ENCODE data around the gene HDGFL2. TPM values are rescaled to one million over a fixed set of nuclear protein-coding genes. Genes with fewer than 3 reads are reported as not detected.

The HDGFL2 gene
- total RNA-seq, 1 experiment from 2014 or later: 108 TPM

DNA sequence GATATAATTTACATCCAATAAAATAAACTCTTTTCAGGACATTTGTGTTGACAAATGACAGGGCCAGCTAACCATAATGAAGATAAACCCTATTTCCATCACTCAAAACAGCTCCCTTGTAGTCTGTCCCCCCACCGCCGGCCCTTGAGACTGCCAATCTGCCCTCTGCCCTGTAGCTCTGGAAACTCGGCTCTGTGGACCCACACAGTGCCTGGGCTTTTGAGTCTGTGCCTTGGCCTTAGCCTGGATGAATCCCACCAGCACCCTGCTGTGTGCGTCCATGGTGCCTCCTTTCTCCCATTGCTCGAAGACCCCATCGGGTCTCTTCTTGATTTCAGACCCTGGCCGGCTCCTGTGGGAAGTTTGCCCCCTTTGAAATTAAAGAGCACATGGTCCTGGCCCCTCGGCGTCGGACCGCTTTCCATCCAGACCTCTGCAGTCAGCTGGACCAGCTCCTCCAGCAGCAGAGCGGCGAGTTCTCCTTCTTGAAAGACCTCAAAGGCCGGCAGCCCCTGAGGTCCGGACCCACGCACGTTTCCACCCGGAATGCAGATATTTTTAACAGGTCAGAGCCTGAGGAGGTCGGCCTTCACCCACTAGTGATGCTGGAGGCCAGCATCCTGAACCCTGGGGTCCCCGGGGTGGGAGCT lies 43.6 kb upstream of the HDGFL2 start:
- Histone ChIP-seq H3K23ac (ENCODE audit: insufficient read length, low read depth, low read length) (no peak overlapping the region), H2BK5ac (ENCODE audit: insufficient read length, low read length) (no peak overlapping the region), H4K20me1 (ENCODE audit: control insufficient read depth, insufficient read depth, insufficient read length) (no peaks in the 10 kb centered on the region), H3K4ac (ENCODE audit: low read depth, low read length) (no peak overlapping the region), H3K18ac (ENCODE audit: insufficient read length, low read depth, low read length) (no peak overlapping the region), H3K9ac (ENCODE audit: extremely low read depth, insufficient read length, low read length) (no peak overlapping the region), H3K27ac (ENCODE audit: insufficient read length, low read depth, low read length) (no peak overlapping the region), H3K14ac (ENCODE audit: insufficient read depth, low read length) (no peak overlapping the region), H2BK15ac (ENCODE audit: low read depth, low read length) (no peak overlapping the region), H2AK5ac (ENCODE audit: insufficient read length, low read length) (no peak overlapping the region), H3K27me3 (ENCODE audit: insufficient read depth, low read length) (no peaks in the 10 kb centered on the region), H2BK20ac (ENCODE audit: low read depth, low read length, poor library complexity, severe bottlenecking) (no peak overlapping the region), H3K4me2 (ENCODE audit: insufficient read depth, insufficient read length, low read length) (no peak overlapping the region), H4K5ac (ENCODE audit: insufficient read length, low read depth, low read length) (no peak overlapping the region), H3K4me1 (ENCODE audit: insufficient read depth, low read length) (no peaks in the 10 kb centered on the region), H3K79me1 (ENCODE audit: insufficient read depth, low read depth, low read length, poor library complexity, severe bottlenecking) (no peaks in the 10 kb centered on the region), H3K79me2 (ENCODE audit: insufficient read depth, low read length) (no peaks in the 10 kb centered on the region), H2BK120ac (ENCODE audit: low read depth, low read length, poor library complexity, severe bottlenecking) (no peak overlapping the region), H3K9me3 (ENCODE audit: control insufficient read depth, low read depth, low read length) (no peaks in the 10 kb centered on the region), H3K56ac (ENCODE audit: insufficient read length, low read depth, low read length) (no peak overlapping the region), H4K8ac (replicated peaks; ENCODE audit: insufficient read length, low read depth, low read length) (no peak overlapping the region), H3K23me2 (ENCODE audit: insufficient read length, low read depth, low read length, poor library complexity, severe bottlenecking) (no peaks in the 10 kb centered on the region), H2BK12ac (ENCODE audit: insufficient read length, low read depth, low read length) (no peak overlapping the region), H3T11ph (ENCODE audit: low read length) (no peak overlapping the region), H2AFZ (ENCODE audit: low read length) (no peak overlapping the region), H4K91ac (ENCODE audit: insufficient read length, low read depth, low read length) (no peak overlapping the region)
- Mint-ChIP-seq H3K4me1 (no peaks in the 10 kb centered on the region), H3K27ac (peak overlapping the region in 2 of 3 experiments; percentile 16 to 88; a peak in 3 of 7 replicates), H3K4me3 (no peak overlapping the region), H3K9me3 (no peaks in the 10 kb centered on the region), H3K36me3 (ENCODE audit: insufficient read depth in 1 of 3, low read depth in 3 of 3) (peaks cover 64 to 89% (median 75%) of the 10 kb centered on the region in 3 experiments), H3K27me3 (ENCODE audit: low read depth) (no peaks in the 10 kb centered on the region)
- TF ChIP-seq, protein P1, sequence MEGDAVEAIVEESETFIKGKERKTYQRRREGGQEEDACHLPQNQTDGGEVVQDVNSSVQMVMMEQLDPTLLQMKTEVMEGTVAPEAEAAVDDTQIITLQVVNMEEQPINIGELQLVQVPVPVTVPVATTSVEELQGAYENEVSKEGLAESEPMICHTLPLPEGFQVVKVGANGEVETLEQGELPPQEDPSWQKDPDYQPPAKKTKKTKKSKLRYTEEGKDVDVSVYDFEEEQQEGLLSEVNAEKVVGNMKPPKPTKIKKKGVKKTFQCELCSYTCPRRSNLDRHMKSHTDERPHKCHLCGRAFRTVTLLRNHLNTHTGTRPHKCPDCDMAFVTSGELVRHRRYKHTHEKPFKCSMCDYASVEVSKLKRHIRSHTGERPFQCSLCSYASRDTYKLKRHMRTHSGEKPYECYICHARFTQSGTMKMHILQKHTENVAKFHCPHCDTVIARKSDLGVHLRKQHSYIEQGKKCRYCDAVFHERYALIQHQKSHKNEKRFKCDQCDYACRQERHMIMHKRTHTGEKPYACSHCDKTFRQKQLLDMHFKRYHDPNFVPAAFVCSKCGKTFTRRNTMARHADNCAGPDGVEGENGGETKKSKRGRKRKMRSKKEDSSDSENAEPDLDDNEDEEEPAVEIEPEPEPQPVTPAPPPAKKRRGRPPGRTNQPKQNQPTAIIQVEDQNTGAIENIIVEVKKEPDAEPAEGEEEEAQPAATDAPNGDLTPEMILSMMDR (conservative IDR thresholded peaks at IDR 0.05): no peak
- no CpG with 5 or more reads among the region's 20 CpGs for WGBS (ENCODE audit: extremely low coverage, insufficient read length, low lambda C conversion rate)
- DNase-seq: no peak

Measured in H9 (cell line).